Measurements from ENCODE around the gene AKAP13.

AKAP13 gene

GRCh38 chr15:85453144-85453872 lies 72.9 kb downstream of the AKAP13 start:
- Mint-ChIP-seq H3K9me3 (peaks cover 53% of the 10 kb centered on the region), H3K4me3 (no peak overlapping the region), H3K27me3 (ENCODE audit: low read depth, poor library complexity) (peaks cover 6% of the 10 kb centered on the region), H3K36me3 (ENCODE audit: low read depth) (peaks cover 70% of the 10 kb centered on the region), H3K4me1 (peaks cover 29% of the 10 kb centered on the region), H3K27ac (peak overlapping the region; percentile 28)
- DNase-seq, result no peak
- no peak for TF ChIP-seq CTCF (IDR thresholded peaks at IDR 0.05)

GRCh38 chr15:85454403-85454802 lies 74.0 kb downstream of the AKAP13 start:
- peaks cover 42% of the 10 kb centered on the region for H3K9me3 Mint-ChIP-seq
- H3K36me3 Mint-ChIP-seq (ENCODE audit: low read depth), result peaks cover 64% of the 10 kb centered on the region
- H3K4me1 Mint-ChIP-seq, result peaks cover 35% of the 10 kb centered on the region
- DNase-seq, result no peak
- H3K27me3 Mint-ChIP-seq (ENCODE audit: low read depth, poor library complexity), result peaks cover 6% of the 10 kb centered on the region
- peak overlapping the region; percentile 88 for H3K27ac Mint-ChIP-seq
- no peak overlapping the region for H3K4me3 Mint-ChIP-seq
- TF ChIP-seq CTCF (IDR thresholded peaks at IDR 0.05), result no peak

- H3K27ac Mint-ChIP-seq, result peak overlapping the region; percentile 45
- H3K27me3 Mint-ChIP-seq (ENCODE audit: low read depth, poor library complexity), result no peaks in the 10 kb centered on the region
- no peak for DNase-seq
- no peak for TF ChIP-seq CTCF (IDR thresholded peaks at IDR 0.05)
- H3K4me1 Mint-ChIP-seq, result peaks cover 50% of the 10 kb centered on the region
- peaks cover 27% of the 10 kb centered on the region for H3K9me3 Mint-ChIP-seq
- H3K4me3 Mint-ChIP-seq, result no peak overlapping the region
- H3K36me3 Mint-ChIP-seq (ENCODE audit: low read depth), result peaks cover 56% of the 10 kb centered on the region
Measured at GRCh38 chr15:85455891-85456290, 75.5 kb downstream of the AKAP13 start.

GRCh38 chr15:85456798-85457197 lies 76.4 kb downstream of the AKAP13 start:
- peaks cover 57% of the 10 kb centered on the region for H3K4me1 Mint-ChIP-seq
- no peak for TF ChIP-seq CTCF (IDR thresholded peaks at IDR 0.05)

GRCh38 chr15:85457392-85457968 lies 77.1 kb downstream of the AKAP13 start:
- Mint-ChIP-seq H3K27me3 (ENCODE audit: low read depth, poor library complexity) (no peaks in the 10 kb centered on the region), H3K4me3 (no peak overlapping the region), H3K27ac (no peak overlapping the region), H3K36me3 (ENCODE audit: low read depth) (peaks cover 47% of the 10 kb centered on the region), H3K9me3 (peaks cover 11% of the 10 kb centered on the region), H3K4me1 (peaks cover 60% of the 10 kb centered on the region)
- TF ChIP-seq CTCF (IDR thresholded peaks at IDR 0.05), result no peak
- DNase-seq, result no peak

More at GRCh38 chr15:85456798-85457197, 76.4 kb downstream of the AKAP13 start:
- Mint-ChIP-seq H3K36me3 (ENCODE audit: low read depth) (peaks cover 47% of the 10 kb centered on the region), H3K27ac (no peak overlapping the region), H3K9me3 (peaks cover 18% of the 10 kb centered on the region), H3K4me3 (no peak overlapping the region), H3K27me3 (ENCODE audit: low read depth, poor library complexity) (no peaks in the 10 kb centered on the region)
- DNase-seq, result no peak

GRCh38 chr15:85458764-85459163 lies 78.4 kb downstream of the AKAP13 start:
- H3K27me3 Mint-ChIP-seq (ENCODE audit: low read depth, poor library complexity), result no peaks in the 10 kb centered on the region
- DNase-seq, result no peak
- no peak overlapping the region for H3K27ac Mint-ChIP-seq
- no peak overlapping the region for H3K4me3 Mint-ChIP-seq
- peaks cover 65% of the 10 kb centered on the region for H3K4me1 Mint-ChIP-seq
- peaks cover 43% of the 10 kb centered on the region for H3K36me3 Mint-ChIP-seq (ENCODE audit: low read depth)
- peaks cover 6% of the 10 kb centered on the region for H3K9me3 Mint-ChIP-seq
- TF ChIP-seq CTCF (IDR thresholded peaks at IDR 0.05), result no peak

Data from nephron progenitor cell (in vitro differentiated cells).